HEK293T (cell line): ENCODE measurements around the gene ETAA1.

Source experiments
- ARNT ChIP-seq: fragments of 450-650 bp; IDR thresholded peaks from 2 replicates; pipeline ENCODE4 v1.6.1; 2017; ENCODE audit warnings: mild to moderate bottlenecking
- BHLHE40 ChIP-seq: fragments of 450-650 bp; IDR thresholded peaks from 2 replicates; pipeline ENCODE4 v1.6.1; 2016; ENCODE audit warnings: mild to moderate bottlenecking, moderate library complexity, borderline replicate concordance
- FOXK2 ChIP-seq: fragments of 450-650 bp; IDR thresholded peaks from 2 replicates; pipeline ENCODE4 v1.6.1; 2016; ENCODE audit warnings: mild to moderate bottlenecking
- FOXM1 ChIP-seq: fragments of 450-650 bp; IDR thresholded peaks from 2 replicates; pipeline ENCODE4 v1.6.1; 2017; ENCODE audit warnings: mild to moderate bottlenecking, borderline replicate concordance
- HDGF ChIP-seq: fragments of 450-650 bp; IDR thresholded peaks from 2 replicates; pipeline ENCODE4 v1.6.1; 2017; ENCODE audit warnings: antibody characterized with exemption, borderline replicate concordance
- LEF1 ChIP-seq: fragments of 450-650 bp; IDR thresholded peaks from 2 replicates; pipeline ENCODE4 v1.6.1; 2017; ENCODE audit warnings: mild to moderate bottlenecking, borderline replicate concordance
- PKNOX1 ChIP-seq: fragments of 450-650 bp; IDR thresholded peaks from 2 replicates; pipeline ENCODE4 v1.6.1; 2016
- SP1 ChIP-seq: fragments of 450-650 bp; IDR thresholded peaks from 2 replicates; pipeline ENCODE4 v1.6.1; 2017
- SUZ12 ChIP-seq: fragments of 450-650 bp; IDR thresholded peaks from 2 replicates; pipeline ENCODE4 v1.6.1; 2016; ENCODE audit warnings: mild to moderate bottlenecking
- TARDBP ChIP-seq: fragments of 450-650 bp; IDR thresholded peaks from 2 replicates; pipeline ENCODE4 v1.6.1; 2016
- ZNF384 ChIP-seq: fragments of 450-650 bp; IDR thresholded peaks from 2 replicates; pipeline ENCODE4 v1.6.1; 2016

GRCh38 chr2:67384123-67384822 lies 12.9 kb upstream of the ETAA1 start:
- TF ChIP-seq SP1: no peak
- TF ChIP-seq TARDBP: no peak
- no peak for TF ChIP-seq FOXM1
- TF ChIP-seq ZNF384: no peak
- TF ChIP-seq HDGF: no peak
- TF ChIP-seq SUZ12: no peak
- no peak for TF ChIP-seq LEF1
- no peak for TF ChIP-seq ARNT
- no peak for TF ChIP-seq PKNOX1
- no peak for TF ChIP-seq BHLHE40
- TF ChIP-seq FOXK2: no peak
